ENCODE results near the gene SH3TC2.

Gene SH3TC2

GRCh38 chr5:149053072-149053695 is 9.7 kb downstream of the SH3TC2 start:
- ChIA-PET POLR2A (no interaction called here), CTCF (interaction anchor here (0.7 to 1.6 kb wide), 2 partner anchors 89 to 323 kb away, joined by 3 read pairs; partner anchors contain the start of gene ABLIM3)
- TF ChIP-seq FEZF1 (tag by site-specific recombination; IDR thresholded peaks at IDR 0.05) (peak; percentile 27; the same call in 1 of the 2 replicates), ZFP69B (tag by site-specific recombination; IDR thresholded peaks at IDR 0.05) (no peak)
- no peaks in the 10 kb centered on the region for H3K36me3 ChIP-seq (ENCODE audit: control insufficient read depth in 2 of 2, insufficient read depth in 1 of 2, low read length in 2 of 2)
- H3K4me3 ChIP-seq (ENCODE audit: low read depth, low read length) = no peak overlapping the region
- no peaks in the 10 kb centered on the region for H3K9me3 ChIP-seq (ENCODE audit: control insufficient read depth, insufficient read depth, low read depth, low read length)
- H3K4me1 ChIP-seq (ENCODE audit: control insufficient read depth, insufficient read depth, low read length) = no peaks in the 10 kb centered on the region
- no peak overlapping the region for H3K27ac ChIP-seq (ENCODE audit: extremely low read depth, low read depth, low read length)

DNA sequence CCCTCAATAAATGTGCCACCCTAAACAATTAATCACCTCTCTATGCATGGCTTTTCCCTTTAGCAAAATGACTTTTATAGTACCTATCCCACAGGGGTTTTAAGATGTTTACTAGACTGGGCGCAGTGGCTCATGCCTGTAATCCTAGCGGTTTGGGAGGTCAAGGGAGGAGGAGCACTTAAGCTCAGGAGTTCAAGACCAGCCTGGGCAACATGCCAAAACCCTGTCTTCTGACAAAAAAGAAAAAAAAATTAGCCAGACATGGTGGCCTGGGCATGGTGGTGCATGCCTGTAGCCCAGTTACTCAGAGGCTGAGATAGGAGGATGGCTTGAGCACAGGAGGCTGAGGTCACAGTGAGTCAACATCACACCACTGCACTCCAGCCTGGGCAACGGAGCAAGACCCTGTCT is 13.5 kb downstream of the SH3TC2 start:
- Histone ChIP-seq H3K27ac (ENCODE audit: extremely low read depth, low read depth, low read length) (no peak overlapping the region), H3K4me1 (ENCODE audit: control insufficient read depth, insufficient read depth, low read length) (no peaks in the 10 kb centered on the region), H3K4me3 (ENCODE audit: low read depth, low read length) (no peak overlapping the region), H3K9me3 (ENCODE audit: control insufficient read depth, insufficient read depth, low read depth, low read length) (no peaks in the 10 kb centered on the region), H3K36me3 (ENCODE audit: control insufficient read depth in 2 of 2, insufficient read depth in 1 of 2, low read length in 2 of 2) (no peaks in the 10 kb centered on the region)
- peak; percentile 16; the same call in 1 of the 2 replicates for TF ChIP-seq GLIS1 (tag by site-specific recombination; IDR thresholded peaks at IDR 0.05)
- peak; percentile 96 for TF ChIP-seq KLF17 (tag by site-specific recombination; IDR thresholded peaks at IDR 0.05)
- TF ChIP-seq FEZF1 (tag by site-specific recombination; IDR thresholded peaks at IDR 0.05) = peak; percentile 76
- no peak for TF ChIP-seq ZNF140 (tag by site-specific recombination; IDR thresholded peaks at IDR 0.05)
- peak; percentile 86 for TF ChIP-seq ZIC2 (tag by site-specific recombination; IDR thresholded peaks at IDR 0.05)
- TF ChIP-seq SP7 (tag by site-specific recombination; IDR thresholded peaks at IDR 0.05) = peak; percentile 45; the same call in 1 of the 2 replicates
- no peak for TF ChIP-seq AEBP2 (tag by site-specific recombination; IDR thresholded peaks at IDR 0.05; ENCODE audit: borderline replicate concordance)
- peak; percentile 47; the same call in 1 of the 2 replicates for TF ChIP-seq HOXD13 (CRISPR knock-in tag; IDR thresholded peaks at IDR 0.05; ENCODE audit: borderline replicate concordance)
- peak; percentile 90 for TF ChIP-seq WT1 (tag by site-specific recombination; IDR thresholded peaks at IDR 0.05)
- TF ChIP-seq ZNF580 (tag by site-specific recombination; IDR thresholded peaks at IDR 0.05) = peak; percentile 47
- TF ChIP-seq ZXDB (tag by site-specific recombination; IDR thresholded peaks at IDR 0.05) = 0 out of 2 replicates have a peak, but pooled peaks have one; percentile 21
- TF ChIP-seq ZNF121 (tag by site-specific recombination; IDR thresholded peaks at IDR 0.05) = peak; percentile 90
- TF ChIP-seq, protein P1, sequence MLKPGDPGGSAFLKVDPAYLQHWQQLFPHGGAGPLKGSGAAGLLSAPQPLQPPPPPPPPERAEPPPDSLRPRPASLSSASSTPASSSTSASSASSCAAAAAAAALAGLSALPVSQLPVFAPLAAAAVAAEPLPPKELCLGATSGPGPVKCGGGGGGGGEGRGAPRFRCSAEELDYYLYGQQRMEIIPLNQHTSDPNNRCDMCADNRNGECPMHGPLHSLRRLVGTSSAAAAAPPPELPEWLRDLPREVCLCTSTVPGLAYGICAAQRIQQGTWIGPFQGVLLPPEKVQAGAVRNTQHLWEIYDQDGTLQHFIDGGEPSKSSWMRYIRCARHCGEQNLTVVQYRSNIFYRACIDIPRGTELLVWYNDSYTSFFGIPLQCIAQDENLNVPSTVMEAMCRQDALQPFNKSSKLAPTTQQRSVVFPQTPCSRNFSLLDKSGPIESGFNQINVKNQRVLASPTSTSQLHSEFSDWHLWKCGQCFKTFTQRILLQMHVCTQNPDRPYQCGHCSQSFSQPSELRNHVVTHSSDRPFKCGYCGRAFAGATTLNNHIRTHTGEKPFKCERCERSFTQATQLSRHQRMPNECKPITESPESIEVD (tag by site-specific recombination; IDR thresholded peaks at IDR 0.05) = peak; percentile 48; the same call in 1 of the 2 replicates
- TF ChIP-seq, protein P2, sequence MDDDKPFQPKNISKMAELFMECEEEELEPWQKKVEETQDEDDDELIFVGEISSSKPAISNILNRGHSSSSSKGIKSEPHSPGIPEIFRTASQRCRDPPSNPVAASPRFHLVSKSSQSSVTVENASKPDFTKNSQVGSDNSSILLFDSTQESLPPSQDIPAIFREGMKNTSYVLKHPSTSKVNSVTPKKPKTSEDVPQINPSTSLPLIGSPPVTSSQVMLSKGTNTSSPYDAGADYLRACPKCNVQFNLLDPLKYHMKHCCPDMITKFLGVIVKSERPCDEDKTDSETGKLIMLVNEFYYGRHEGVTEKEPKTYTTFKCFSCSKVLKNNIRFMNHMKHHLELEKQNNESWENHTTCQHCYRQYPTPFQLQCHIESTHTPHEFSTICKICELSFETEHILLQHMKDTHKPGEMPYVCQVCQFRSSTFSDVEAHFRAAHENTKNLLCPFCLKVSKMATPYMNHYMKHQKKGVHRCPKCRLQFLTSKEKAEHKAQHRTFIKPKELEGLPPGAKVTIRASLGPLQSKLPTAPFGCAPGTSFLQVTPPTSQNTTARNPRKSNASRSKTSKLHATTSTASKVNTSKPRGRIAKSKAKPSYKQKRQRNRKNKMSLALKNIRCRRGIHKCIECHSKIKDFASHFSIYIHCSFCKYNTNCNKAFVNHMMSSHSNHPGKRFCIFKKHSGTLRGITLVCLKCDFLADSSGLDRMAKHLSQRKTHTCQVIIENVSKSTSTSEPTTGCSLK (tag by site-specific recombination; IDR thresholded peaks at IDR 0.05) = no peak
- 0 out of 2 replicates have a peak, but pooled peaks have one; percentile 17 for TF ChIP-seq ZNF223 (tag by site-specific recombination; IDR thresholded peaks at IDR 0.05)
- TF ChIP-seq ZNF596 (tag by site-specific recombination; IDR thresholded peaks at IDR 0.05) = no peak
- TF ChIP-seq IKZF3 (tag by site-specific recombination; IDR thresholded peaks at IDR 0.05) = 0 out of 2 replicates have a peak, but pooled peaks have one; percentile 15
- TF ChIP-seq KLF1 (tag by site-specific recombination; IDR thresholded peaks at IDR 0.05) = peak; percentile 94
- TF ChIP-seq ZNF423 (tag by site-specific recombination; IDR thresholded peaks at IDR 0.05) = peak; percentile 83
- ChIA-PET POLR2A (no interaction called here), CTCF (interaction anchor here (1.0 to 3.8 kb wide), 6 partner anchors 14 to 318 kb away, joined by 3 to 18 read pairs (median 5); no protein-coding TSS in a partner anchor)

All from HEK293 (cell line).